GM18511 (cell line): Measurements from ENCODE around the gene SPDYE3.
"Not testable (repeated sequence)": the region's sequence is repeated elsewhere in the genome, so short reads cannot be mapped to it uniquely, and the experiment has no call there.

Experiments used
- ATAC-seq: cut with Tn5 transposase; IDR thresholded peaks from one replicate; pipeline ENCODE4 v1.9.1; 2021; ENCODE audit warnings: mild to moderate bottlenecking, moderate library complexity; ENCODE audit not compliant: unreplicated experiment

The SPDYE3 gene

DNA sequence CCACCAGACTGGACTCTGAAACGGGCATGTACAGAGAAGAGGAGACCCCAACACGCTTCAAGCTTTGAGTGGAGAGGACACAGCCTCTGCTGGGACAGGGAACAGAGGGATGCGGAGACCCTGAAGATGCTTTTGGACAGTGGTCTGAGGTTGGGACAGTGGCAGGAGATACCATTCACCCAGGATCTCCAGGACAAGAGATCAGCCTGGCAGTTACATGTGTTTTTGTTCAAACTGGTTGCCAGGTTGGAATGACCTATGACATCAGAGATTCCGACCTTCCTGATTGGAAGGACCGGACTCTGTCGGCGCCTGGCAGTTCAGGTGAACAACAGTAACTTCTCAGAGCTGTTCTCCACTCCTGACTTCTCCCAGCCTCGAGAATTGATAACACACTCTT, at the start of gene SPDYE3:
Gene SPDYE3, plus strand, starts transcription at position 301 of the 400 bp plus-strand sequence. CDS start 184 bp downstream, outside the sequence.
- not testable (repeated sequence) for ATAC-seq

- ATAC-seq, result not testable (repeated sequence)
Measured at GRCh38 chr7:100259984-100260383, 47.5 kb upstream of the SPDYE3 start.

- not testable (repeated sequence) for ATAC-seq
Measured at GRCh38 chr7:100262896-100263295, 44.6 kb upstream of the SPDYE3 start.

GRCh38 chr7:100264223-100264622, 43.3 kb upstream of the SPDYE3 start:
- not testable (repeated sequence) for ATAC-seq

DNA sequence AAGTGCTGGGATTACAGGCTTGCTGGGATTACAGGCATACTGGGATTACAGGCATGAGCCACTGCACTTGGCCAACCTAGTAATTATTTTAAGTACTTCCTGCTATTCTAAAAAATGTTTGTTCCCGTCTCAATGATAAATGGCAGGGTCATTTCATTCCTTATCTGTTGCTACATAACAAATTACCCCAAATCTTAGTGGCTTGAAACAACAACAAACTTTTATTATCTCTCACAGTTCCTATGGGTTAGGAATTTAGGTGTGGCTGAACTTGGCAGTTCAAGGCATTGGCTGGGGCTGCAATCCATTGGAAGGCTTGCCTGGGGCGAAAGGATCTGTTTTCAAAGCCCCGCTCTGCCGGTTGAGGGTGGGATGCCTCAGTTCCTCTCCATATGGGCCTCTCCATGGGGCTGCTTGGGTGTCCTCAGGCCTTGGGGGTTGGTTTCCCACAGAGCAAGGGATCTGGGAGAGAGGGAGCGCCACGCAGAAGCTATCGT, 42.8 kb upstream of the SPDYE3 start:
- not testable (repeated sequence) for ATAC-seq

- ATAC-seq, result not testable (repeated sequence)
Measured at GRCh38 chr7:100265851-100266250, 41.7 kb upstream of the SPDYE3 start.

GRCh38 chr7:100266576-100267354, 40.7 kb upstream of the SPDYE3 start:
- no peak for ATAC-seq

DNA sequence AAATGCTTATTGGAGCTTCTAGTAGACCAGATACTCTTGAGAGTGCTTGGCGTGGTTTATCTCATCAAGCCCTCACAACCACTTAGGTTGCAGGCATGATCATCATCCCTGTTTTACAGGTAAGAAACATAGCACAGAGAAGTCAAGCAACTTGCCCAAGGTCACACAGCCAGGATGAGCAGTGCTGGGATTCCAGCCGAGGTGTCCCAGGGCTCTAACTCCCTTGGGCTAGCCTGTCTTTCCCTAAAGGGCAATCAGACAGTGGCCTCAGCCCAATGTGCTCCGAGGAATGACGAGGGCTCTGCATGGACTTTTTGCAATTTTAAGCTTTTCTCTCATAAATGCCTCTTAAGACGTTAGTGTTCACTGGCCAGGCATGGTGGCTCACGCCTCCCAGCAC, 39.9 kb upstream of the SPDYE3 start:
- no peak for ATAC-seq

GRCh38 chr7:100268882-100269281, 38.6 kb upstream of the SPDYE3 start:
- not testable (repeated sequence) for ATAC-seq

DNA sequence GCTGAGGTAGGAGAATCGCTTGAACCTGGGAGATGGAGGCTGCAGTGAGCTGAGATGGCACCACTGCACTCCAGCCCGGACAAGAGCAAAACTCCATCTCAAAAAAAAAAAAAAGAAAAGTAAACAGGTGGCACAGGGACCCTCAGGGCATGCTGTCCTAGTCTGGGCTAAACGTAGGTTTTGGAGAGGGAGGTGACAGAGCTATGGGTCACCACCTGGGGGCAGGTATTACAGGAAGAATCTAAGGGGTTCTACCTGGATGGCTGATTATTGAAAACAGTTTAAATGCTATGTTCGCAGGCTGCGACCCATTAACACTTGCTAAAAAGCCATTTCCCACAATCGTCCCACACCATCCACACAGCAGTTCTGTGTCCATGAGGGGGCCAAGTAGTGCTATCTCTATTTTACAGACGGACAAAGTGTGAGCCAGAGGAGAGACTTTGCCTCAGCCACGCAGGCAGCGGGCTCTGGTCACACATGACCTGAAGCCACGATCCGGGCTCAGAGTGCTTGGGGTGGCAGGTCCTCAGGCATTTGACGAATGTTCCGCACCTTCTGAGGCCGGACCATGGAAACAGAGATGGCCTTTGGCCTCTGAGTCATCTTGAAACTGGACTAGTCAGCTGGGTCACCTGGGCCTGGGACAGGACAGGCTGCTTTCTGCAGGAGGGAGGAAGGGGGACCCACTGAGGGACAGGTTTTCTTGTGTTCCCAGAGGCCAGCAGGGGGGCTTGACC, 38.0 kb upstream of the SPDYE3 start:
- ATAC-seq, result not testable (repeated sequence)

GRCh38 chr7:100270046-100270918, 37.2 kb upstream of the SPDYE3 start:
- not testable (repeated sequence) for ATAC-seq

DNA sequence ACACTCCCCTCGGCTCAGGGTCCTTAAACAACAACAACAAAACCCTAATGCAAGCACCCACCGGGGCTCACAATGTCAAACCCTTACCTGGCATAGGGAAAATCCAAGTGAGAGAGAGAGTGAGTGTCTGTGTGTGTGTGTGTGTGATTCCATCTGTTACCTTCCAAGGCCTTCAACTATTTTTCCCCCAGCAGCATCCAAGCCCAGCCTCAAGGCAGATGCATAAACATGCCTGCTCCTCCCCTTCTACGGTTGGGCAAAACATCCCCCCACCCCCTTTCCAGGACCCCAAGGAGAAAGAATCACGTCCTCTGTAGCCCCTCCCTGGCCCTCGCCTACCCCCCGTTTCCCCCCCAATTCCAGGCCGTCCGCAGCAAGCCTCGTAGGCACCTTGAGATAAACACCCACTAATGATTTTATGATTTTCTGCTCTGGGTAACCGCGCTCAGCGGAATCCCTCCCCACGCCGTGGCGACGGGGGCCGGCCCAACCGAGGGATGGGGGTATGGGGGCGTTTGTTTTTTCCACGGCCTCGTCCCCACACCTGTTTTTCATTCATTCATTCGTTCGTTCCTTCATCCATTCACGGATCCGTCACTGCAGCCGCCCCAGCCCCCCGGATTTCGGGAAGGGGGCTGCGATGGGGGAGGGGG, 36.4 kb upstream of the SPDYE3 start:
- ATAC-seq, result not testable (repeated sequence)

GRCh38 chr7:100271716-100272537, 35.6 kb upstream of the SPDYE3 start:
- ATAC-seq, result peak; percentile 88

GRCh38 chr7:100272538-100272902, 35.0 kb upstream of the SPDYE3 start:
- ATAC-seq, result not testable (repeated sequence)

- ATAC-seq, result no peak
Measured at GRCh38 chr7:100275120-100275519, 32.4 kb upstream of the SPDYE3 start.

GRCh38 chr7:100276126-100276525, 31.4 kb upstream of the SPDYE3 start:
- ATAC-seq, result not testable (repeated sequence)

GRCh38 chr7:100282069-100282608, 25.4 kb upstream of the SPDYE3 start:
- not testable (repeated sequence) for ATAC-seq

DNA sequence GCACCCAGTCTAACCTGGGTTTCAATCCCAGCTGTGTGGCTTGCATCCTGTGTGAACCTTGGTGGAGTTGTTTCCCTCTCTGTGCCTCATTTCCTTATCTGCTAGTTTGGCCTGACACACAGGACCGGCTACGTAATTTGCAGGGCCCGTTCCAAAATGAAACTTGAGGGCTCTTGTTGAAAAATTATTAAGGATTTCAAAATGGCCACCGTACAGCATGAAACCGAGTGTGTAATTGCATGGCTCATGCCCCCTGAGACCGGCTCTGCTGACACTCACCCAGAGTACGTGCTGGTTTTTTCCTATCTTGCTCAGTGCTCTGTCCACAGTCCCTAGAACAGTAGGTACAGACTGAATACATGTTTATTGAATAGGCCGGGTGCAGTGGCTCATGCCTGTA, 24.4 kb upstream of the SPDYE3 start:
- not testable (repeated sequence) for ATAC-seq
